ENCODE data around the gene PEX10.

Gene PEX10

DNA sequence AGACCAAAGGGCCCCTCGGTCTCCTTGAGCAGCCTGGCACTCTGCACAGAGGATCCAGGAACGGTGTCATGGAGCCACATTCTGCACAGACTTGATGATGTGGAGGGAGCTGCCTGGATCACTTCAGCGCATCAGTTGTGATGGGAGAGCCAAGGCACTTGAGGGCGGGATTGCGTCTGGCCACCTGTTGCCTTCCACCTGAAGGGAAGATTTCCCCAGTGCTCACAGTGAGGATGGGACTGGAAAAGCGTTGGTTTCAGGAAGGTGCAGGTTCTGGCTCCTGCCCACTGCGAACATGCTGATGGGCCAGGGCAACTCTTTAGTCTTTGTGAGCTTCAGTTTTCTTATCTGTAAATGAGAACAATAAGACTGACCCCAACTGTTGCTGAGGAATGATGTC, 18.1 kb downstream of the PEX10 start:
- no peak for DNase-seq (ENCODE audit: low read depth, low spot score)
- TF ChIP-seq, protein P1, sequence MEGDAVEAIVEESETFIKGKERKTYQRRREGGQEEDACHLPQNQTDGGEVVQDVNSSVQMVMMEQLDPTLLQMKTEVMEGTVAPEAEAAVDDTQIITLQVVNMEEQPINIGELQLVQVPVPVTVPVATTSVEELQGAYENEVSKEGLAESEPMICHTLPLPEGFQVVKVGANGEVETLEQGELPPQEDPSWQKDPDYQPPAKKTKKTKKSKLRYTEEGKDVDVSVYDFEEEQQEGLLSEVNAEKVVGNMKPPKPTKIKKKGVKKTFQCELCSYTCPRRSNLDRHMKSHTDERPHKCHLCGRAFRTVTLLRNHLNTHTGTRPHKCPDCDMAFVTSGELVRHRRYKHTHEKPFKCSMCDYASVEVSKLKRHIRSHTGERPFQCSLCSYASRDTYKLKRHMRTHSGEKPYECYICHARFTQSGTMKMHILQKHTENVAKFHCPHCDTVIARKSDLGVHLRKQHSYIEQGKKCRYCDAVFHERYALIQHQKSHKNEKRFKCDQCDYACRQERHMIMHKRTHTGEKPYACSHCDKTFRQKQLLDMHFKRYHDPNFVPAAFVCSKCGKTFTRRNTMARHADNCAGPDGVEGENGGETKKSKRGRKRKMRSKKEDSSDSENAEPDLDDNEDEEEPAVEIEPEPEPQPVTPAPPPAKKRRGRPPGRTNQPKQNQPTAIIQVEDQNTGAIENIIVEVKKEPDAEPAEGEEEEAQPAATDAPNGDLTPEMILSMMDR (IDR thresholded peaks at IDR 0.05; ENCODE audit: low read depth, low read length): no peak
- in situ Hi-C loops (cut with HindIII; ENCODE audit: low sequenced_read_pairs): no loop called here
- no peak overlapping the region for H3K4me3 ChIP-seq (ENCODE audit: low read depth, low read length)

DNA sequence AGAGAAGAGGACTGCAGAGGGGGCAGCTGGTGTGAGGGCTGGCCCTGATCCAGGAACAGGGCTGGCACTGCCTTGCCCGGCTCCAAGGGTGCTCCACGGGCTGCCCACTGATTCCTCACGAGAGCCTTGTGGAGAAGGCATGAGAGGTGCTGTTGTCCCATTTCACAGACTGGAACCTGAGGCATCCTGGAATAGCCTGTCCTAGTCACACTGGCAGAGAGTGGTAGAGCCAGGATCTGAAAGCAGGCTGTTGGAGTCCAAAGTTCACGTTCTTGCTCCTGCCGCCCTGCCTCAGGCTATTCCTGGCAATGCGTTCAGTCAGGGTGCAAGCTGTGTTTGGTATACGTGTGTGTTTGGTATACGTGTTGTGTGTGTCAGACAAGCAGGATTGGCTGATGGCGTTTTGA, 18.9 kb downstream of the PEX10 start:
- TF ChIP-seq, protein P1 (IDR thresholded peaks at IDR 0.05; ENCODE audit: low read depth, low read length): no peak
- no peak for DNase-seq (ENCODE audit: low read depth, low spot score)
- no peak overlapping the region for H3K4me3 ChIP-seq (ENCODE audit: low read depth, low read length)
- in situ Hi-C loops (cut with HindIII; ENCODE audit: low sequenced_read_pairs): no loop called here

DNA sequence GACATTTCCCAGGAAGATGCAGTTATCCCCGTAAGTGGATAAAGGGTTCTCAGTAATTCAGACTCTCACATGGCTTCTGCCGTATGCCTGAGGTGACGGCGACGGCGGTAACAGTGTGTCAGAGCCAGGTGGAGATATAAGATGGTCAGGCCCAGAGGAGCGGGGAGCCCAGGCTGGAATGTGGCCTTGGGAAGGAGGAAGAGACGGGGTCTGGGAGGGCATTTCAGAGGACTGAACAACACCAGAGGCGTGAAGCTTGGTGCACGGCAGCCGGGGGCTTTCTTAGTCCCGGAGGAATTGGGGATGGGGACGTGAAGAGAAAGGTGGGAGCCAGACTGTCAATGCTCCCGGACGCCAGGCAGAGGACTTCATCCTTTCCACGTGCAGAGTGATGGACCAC, 19.7 kb downstream of the PEX10 start:
- in situ Hi-C loops (cut with HindIII; ENCODE audit: low sequenced_read_pairs): no loop called here
- TF ChIP-seq, protein P1 (IDR thresholded peaks at IDR 0.05; ENCODE audit: low read depth, low read length): no peak
- DNase-seq (ENCODE audit: low read depth, low spot score): no peak
- H3K4me3 ChIP-seq (ENCODE audit: low read depth, low read length): peak overlapping the region; percentile 73

DNA sequence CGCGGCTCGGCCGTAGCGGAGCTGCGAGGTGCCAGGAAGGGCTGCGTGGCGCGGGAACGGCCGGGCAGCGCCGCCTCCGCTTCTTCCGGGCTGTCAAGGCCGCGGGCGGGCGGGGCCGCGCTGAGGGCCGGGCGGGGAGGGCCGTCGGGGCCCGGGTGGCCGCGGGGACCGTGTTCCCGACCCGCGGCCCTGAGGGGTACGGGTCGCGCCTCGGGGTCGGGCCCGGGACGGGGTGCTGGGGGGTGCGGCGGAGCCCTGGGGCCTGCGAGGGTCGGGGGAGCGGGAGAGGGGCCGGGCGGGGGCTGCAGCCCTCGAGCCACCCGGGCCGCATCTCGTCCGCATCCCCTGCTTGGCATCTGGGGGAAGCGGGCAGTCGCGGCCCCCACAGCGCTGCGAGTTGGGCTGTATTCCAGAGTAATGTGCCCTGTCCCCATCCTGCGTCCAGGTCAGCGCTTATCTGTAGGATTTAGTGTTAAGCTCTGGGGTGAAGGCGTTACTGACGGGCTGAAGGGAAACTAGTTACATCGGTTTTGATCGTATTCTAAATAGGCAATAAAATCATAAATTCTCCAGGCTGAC, 20.3 kb downstream of the PEX10 start:
- TF ChIP-seq, protein P1 (IDR thresholded peaks at IDR 0.05; ENCODE audit: low read depth, low read length): no peak
- in situ Hi-C loops (cut with HindIII; ENCODE audit: low sequenced_read_pairs): no loop called here
- DNase-seq (ENCODE audit: low read depth, low spot score): no peak
- peak overlapping the region; percentile 73 for H3K4me3 ChIP-seq (ENCODE audit: low read depth, low read length)

DNA sequence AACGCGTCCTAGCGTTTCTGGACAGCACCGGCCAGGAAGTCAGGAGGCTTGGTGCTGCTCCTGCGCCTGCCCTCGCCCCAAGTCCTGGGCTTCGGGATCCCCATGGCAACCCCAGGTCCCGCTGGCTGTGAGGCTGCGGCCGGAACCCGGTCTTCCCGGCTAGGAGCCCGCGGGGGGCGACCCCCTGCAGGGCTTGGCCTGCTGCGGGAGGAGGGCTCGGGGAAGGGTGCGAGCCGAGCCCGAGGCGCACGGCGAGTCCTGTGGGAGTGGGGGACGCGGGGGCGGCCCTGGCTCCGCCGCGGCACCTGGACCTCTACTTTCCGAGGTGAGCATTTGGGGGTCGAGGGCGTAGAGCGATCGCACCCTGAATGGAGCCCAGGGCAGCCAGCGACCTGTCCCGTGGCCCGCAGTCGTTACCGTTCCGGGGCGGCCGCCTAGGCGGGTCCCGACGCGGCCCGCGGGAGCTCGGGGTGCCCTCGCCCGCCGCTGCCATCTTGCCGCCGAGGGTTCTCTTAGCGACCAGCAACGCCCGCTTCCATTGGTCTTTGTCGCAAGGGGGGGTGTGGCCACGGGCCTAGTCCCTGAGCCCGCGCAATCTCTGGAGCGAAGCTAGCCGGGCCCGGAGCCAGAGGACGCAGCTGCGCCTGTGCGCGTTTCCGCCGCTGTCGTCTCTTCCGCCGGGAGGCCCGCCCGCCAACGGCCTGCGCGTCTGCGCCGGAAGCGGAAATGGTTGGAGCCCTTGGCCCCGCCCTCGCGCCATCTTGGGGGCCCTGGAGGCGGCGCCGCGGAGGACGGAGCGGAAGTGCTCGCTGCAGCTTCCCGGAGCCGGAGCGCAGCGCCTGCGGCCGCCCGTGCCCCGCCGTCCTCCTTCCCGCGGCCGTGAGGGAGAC, 21.1 kb downstream of the PEX10 start, which contains the start of the genes MORN1 and RER1:
Gene MORN1, minus strand, starts transcription at position 514 of the 890 bp plus-strand sequence. Its CDS starts 21 bp downstream, at position 493.
Gene RER1, plus strand, starts transcription at position 801 of the 890 bp plus-strand sequence. CDS start 3,950 bp downstream, outside the sequence.
- TF ChIP-seq, protein P1 (IDR thresholded peaks at IDR 0.05; ENCODE audit: low read depth, low read length): no peak

DNA sequence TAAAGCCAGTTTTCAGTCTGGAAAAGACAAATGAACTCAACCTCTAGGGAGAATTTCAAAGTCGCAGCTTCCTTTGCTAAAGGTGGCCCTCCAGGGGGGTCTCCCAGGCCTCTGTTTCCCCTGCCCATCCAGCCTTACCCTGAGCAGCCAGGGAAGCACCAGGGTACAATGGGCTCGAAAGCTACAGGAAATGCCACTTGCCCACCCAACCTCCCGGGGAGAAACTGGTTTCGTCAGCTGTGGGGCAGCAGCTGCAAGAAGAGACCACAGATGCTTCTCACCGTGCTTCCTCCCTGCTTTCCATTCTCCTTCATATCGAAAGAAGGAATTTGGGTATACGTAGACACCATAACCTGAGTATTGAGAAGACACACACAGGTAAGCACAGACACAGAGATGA, 22.7 kb downstream of the PEX10 start:
- in situ Hi-C loops (cut with HindIII; ENCODE audit: low sequenced_read_pairs): no loop called here
- no peak for DNase-seq (ENCODE audit: low read depth, low spot score)
- no peak overlapping the region for H3K4me3 ChIP-seq (ENCODE audit: low read depth, low read length)
- TF ChIP-seq, protein P1 (IDR thresholded peaks at IDR 0.05; ENCODE audit: low read depth, low read length): no peak

More for the DNA sequence above, 21.1 kb downstream of the PEX10 start, which contains the start of the genes MORN1 and RER1:
- peak within 1 kb of the TSS; percentile 75 for H3K4me3 ChIP-seq (ENCODE audit: low read depth, low read length)
- DNase-seq (ENCODE audit: low read depth, low spot score): peak; percentile 99
- in situ Hi-C loops (cut with HindIII; ENCODE audit: low sequenced_read_pairs): no loop called here
